K562 (cell line): ENCODE data around the gene LSM4. TPM values are rescaled to one million over a fixed set of nuclear protein-coding genes. Genes with fewer than 3 reads are reported as not detected.

ENCODE experiments used
- ERF ChIP-seq: fragments of 450-650 bp; formaldehyde crosslinking; IDR thresholded peaks from 2 replicates; pipeline ENCODE4 v1.4.0; 2020; ENCODE audit warnings: mild to moderate bottlenecking, mixed read lengths
- FUS ChIP-seq: fragments of 200-400 bp; formaldehyde crosslinking; optimal IDR thresholded peaks from 2 replicates; pipeline ENCODE3; 2017; ENCODE audit warnings: low read depth, low read length
- LEF1 ChIP-seq: fragments of 450-650 bp; IDR thresholded peaks from 2 replicates; pipeline ENCODE4 v1.6.1; 2016; ENCODE audit warnings: mild to moderate bottlenecking
- MYBL2 ChIP-seq, 2 experiments: fragments of 450-650 bp in 1 of 2; sonication (generic) in 1 of 2; formaldehyde crosslinking in 1 of 2; IDR thresholded peaks; 2 replicates each; pipeline versions ENCODE4 v1.6.1 to v1.8.1; 2017 to 2022; ENCODE audit warnings: borderline replicate concordance in 1 of 2, inconsistent platforms in 1 of 2, low read depth in 1 of 2, mild to moderate bottlenecking in 1 of 2, missing genetic modification reagents in 1 of 2, moderate library complexity in 1 of 2
- NR2F6 ChIP-seq: fragments of 450-650 bp; formaldehyde crosslinking; IDR thresholded peaks from 2 replicates; pipeline ENCODE4 v1.4.0; 2020; ENCODE audit warnings: mild to moderate bottlenecking
- PURB ChIP-seq: sonication (generic); formaldehyde crosslinking; IDR thresholded peaks from 2 replicates; pipeline ENCODE4 v1.9.0; 2021; ENCODE audit warnings: low read depth, mild to moderate bottlenecking, missing genetic modification reagents
- ZFP1 ChIP-seq: fragments of 450-650 bp; formaldehyde crosslinking; IDR thresholded peaks from 2 replicates; pipeline ENCODE4 v1.4.0; 2020; ENCODE audit warnings: mild to moderate bottlenecking, mixed read lengths
- ZNF589 ChIP-seq: fragments of 200-800 bp; sonication (Bioruptor generic); IDR thresholded peaks from 2 replicates; pipeline ENCODE4 v1.6.1; 2016; ENCODE audit warnings: low read depth, missing genetic modification characterization, missing compliant biosample characterization
- polyA plus RNA-seq, 8 experiments: library from polyadenylated mRNA; depleted of rRNA in 4 of 8; stranded (reverse) in 5 of 8; unstranded in 3 of 8; fragments of >200 nt; fragmentation: Nextera tagmentation in 2 of 8; fragmentation: Illumina TruSeq in 1 of 8; extraction: Ambion mirVana in 2 of 8; extraction: Trizol in 1 of 8; gene quantifications; 2 replicates each; pipeline versions ENCODE4 v1.2.1 to v1.2.3, GENCODE V29; 2011 to 2014; ENCODE audit warnings: inconsistent platforms in 1 of 8, missing spikeins in 1 of 8
- total RNA-seq, 7 experiments: library from RNA; depleted of rRNA in 6 of 7; stranded (reverse); fragments of >200 nt in 6 of 7; fragmentation: Illumina TruSeq in 2 of 7; extraction: Trizol in 2 of 7; gene quantifications; 2 replicates each; pipeline versions ENCODE4 v1.2.1 to v1.2.3, GENCODE V29; 2011 to 2021; ENCODE audit warnings: low replicate concordance in 1 of 7
- TF ChIP-seq, protein P1 (sequence below): fragments of 250-450 bp; sonication (Bioruptor Pico); IDR thresholded peaks from 2 replicates; pipeline ENCODE4 v1.4.0; 2020; ENCODE audit warnings: mild to moderate bottlenecking, moderate library complexity, borderline replicate concordance
- TF ChIP-seq, protein P2 (sequence below): conservative IDR thresholded peaks from 2 replicates; pipeline ENCODE4 v1.6.1; 2011; ENCODE audit warnings: low read depth, mild to moderate bottlenecking, low read length; ENCODE audit not compliant: control insufficient read depth
- TF ChIP-seq, protein P3 (sequence below), 2 experiments: IDR thresholded peaks in 1 of 2; conservative IDR thresholded peaks in 1 of 2; 2 replicates each; pipeline ENCODE4 v1.6.1; 2016; ENCODE audit warnings: low read depth in 2 of 2, mild to moderate bottlenecking in 1 of 2, missing compliant biosample characterization in 1 of 2, missing genetic modification characterization in 1 of 2, moderate library complexity in 1 of 2
- TF ChIP-seq, protein P4 (sequence below): fragments of 250-450 bp; sonication (Bioruptor Pico); IDR thresholded peaks from 2 replicates; pipeline ENCODE4 v1.8.0; 2022; ENCODE audit warnings: moderate library complexity, mild to moderate bottlenecking, inconsistent platforms
- TF ChIP-seq, protein P5 (sequence below): fragments of 250-450 bp; sonication (Bioruptor Pico); IDR thresholded peaks from 2 replicates; pipeline ENCODE4 v1.5.0; 2021; ENCODE audit warnings: mild to moderate bottlenecking, moderate library complexity

LSM4 gene
- total and polyA plus RNA-seq, 9 of the 15 experiments (the other 6 are each of a cell fraction or from before 2014, with no cell fraction given), result 11.9 to 763 (median 202) TPM

DNA sequence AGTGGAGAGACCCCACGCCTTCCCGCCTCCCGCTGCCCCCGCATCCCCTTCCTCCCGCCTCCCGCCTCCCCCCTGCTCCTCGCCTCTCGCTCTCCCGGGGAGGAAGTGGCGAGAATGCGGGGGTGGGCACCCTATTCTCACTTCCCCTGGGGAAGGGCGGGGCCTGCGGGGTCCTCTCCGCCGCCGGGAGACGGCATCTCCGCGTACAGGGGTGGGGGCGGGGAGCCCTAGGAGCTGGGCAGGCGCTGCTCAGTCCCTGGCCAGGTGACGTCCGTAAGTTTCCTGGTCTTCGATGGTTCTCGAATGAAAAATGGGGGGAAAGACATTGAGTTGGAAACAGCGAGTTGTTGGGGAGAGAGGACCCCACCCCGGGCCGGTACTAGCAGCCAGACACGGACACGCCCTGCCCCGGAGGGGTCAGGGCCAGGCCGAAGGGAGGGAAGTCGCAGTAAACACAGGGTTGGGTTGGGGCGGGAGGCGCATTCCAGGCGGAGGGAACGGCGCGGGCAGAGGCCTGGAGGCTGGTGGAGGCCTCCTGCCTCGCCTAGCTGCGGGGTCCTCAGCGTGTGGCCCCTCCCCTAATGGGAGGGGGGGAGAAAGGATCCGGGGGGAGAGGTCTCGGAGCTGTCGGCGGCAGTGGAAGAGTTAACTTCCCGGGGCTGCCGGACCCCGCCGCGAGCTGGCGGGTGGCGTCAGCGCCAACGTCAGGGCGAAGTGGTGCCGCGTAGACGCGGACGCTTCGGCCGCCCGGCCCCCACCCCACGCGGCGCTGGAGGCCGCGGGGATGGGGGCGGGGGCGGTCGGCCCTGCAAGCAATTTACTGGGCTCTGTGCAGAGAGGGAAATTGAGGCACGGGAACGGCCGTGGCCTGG, 31.1 kb downstream of the LSM4 start (continued):
- TF ChIP-seq ZNF589 (peak; percentile 40), ZFP1 (CRISPR knock-in tag) (no peak), MYBL2 (IDR thresholded peaks at IDR 0.05; ENCODE audit: low read depth) (no peak), MYBL2 (CRISPR knock-in tag; IDR thresholded peaks at IDR 0.05; ENCODE audit: borderline replicate concordance) (no peak), FUS (peak; percentile 72), NR2F6 (CRISPR knock-in tag) (no peak), LEF1 (peak; percentile 93), PURB (CRISPR knock-in tag) (no peak), ERF (CRISPR knock-in tag) (peak; percentile 76; the same call in 1 of the 2 replicates)
- TF ChIP-seq, protein P1, sequence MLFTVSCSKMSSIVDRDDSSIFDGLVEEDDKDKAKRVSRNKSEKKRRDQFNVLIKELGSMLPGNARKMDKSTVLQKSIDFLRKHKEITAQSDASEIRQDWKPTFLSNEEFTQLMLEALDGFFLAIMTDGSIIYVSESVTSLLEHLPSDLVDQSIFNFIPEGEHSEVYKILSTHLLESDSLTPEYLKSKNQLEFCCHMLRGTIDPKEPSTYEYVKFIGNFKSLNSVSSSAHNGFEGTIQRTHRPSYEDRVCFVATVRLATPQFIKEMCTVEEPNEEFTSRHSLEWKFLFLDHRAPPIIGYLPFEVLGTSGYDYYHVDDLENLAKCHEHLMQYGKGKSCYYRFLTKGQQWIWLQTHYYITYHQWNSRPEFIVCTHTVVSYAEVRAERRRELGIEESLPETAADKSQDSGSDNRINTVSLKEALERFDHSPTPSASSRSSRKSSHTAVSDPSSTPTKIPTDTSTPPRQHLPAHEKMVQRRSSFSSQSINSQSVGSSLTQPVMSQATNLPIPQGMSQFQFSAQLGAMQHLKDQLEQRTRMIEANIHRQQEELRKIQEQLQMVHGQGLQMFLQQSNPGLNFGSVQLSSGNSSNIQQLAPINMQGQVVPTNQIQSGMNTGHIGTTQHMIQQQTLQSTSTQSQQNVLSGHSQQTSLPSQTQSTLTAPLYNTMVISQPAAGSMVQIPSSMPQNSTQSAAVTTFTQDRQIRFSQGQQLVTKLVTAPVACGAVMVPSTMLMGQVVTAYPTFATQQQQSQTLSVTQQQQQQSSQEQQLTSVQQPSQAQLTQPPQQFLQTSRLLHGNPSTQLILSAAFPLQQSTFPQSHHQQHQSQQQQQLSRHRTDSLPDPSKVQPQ (CRISPR knock-in tag), result no peak
- TF ChIP-seq, protein P2, sequence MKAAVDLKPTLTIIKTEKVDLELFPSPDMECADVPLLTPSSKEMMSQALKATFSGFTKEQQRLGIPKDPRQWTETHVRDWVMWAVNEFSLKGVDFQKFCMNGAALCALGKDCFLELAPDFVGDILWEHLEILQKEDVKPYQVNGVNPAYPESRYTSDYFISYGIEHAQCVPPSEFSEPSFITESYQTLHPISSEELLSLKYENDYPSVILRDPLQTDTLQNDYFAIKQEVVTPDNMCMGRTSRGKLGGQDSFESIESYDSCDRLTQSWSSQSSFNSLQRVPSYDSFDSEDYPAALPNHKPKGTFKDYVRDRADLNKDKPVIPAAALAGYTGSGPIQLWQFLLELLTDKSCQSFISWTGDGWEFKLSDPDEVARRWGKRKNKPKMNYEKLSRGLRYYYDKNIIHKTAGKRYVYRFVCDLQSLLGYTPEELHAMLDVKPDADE, result no peak; the same call in none of the 2 replicates
- TF ChIP-seq, protein P3, sequence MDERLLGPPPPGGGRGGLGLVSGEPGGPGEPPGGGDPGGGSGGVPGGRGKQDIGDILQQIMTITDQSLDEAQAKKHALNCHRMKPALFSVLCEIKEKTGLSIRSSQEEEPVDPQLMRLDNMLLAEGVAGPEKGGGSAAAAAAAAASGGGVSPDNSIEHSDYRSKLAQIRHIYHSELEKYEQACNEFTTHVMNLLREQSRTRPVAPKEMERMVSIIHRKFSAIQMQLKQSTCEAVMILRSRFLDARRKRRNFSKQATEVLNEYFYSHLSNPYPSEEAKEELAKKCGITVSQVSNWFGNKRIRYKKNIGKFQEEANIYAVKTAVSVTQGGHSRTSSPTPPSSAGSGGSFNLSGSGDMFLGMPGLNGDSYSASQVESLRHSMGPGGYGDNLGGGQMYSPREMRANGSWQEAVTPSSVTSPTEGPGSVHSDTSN (CRISPR knock-in tag; IDR thresholded peaks at IDR 0.05; ENCODE audit: low read depth), result no peak
- TF ChIP-seq, protein P3 (tag; conservative IDR thresholded peaks at IDR 0.05; ENCODE audit: low read depth), result no peak
- TF ChIP-seq, protein P4, sequence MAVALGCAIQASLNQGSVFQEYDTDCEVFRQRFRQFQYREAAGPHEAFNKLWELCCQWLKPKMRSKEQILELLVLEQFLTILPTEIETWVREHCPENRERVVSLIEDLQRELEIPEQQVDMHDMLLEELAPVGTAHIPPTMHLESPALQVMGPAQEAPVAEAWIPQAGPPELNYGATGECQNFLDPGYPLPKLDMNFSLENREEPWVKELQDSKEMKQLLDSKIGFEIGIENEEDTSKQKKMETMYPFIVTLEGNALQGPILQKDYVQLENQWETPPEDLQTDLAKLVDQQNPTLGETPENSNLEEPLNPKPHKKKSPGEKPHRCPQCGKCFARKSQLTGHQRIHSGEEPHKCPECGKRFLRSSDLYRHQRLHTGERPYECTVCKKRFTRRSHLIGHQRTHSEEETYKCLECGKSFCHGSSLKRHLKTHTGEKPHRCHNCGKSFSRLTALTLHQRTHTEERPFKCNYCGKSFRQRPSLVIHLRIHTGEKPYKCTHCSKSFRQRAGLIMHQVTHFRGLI (CRISPR knock-in tag), result no peak
- TF ChIP-seq, protein P5, sequence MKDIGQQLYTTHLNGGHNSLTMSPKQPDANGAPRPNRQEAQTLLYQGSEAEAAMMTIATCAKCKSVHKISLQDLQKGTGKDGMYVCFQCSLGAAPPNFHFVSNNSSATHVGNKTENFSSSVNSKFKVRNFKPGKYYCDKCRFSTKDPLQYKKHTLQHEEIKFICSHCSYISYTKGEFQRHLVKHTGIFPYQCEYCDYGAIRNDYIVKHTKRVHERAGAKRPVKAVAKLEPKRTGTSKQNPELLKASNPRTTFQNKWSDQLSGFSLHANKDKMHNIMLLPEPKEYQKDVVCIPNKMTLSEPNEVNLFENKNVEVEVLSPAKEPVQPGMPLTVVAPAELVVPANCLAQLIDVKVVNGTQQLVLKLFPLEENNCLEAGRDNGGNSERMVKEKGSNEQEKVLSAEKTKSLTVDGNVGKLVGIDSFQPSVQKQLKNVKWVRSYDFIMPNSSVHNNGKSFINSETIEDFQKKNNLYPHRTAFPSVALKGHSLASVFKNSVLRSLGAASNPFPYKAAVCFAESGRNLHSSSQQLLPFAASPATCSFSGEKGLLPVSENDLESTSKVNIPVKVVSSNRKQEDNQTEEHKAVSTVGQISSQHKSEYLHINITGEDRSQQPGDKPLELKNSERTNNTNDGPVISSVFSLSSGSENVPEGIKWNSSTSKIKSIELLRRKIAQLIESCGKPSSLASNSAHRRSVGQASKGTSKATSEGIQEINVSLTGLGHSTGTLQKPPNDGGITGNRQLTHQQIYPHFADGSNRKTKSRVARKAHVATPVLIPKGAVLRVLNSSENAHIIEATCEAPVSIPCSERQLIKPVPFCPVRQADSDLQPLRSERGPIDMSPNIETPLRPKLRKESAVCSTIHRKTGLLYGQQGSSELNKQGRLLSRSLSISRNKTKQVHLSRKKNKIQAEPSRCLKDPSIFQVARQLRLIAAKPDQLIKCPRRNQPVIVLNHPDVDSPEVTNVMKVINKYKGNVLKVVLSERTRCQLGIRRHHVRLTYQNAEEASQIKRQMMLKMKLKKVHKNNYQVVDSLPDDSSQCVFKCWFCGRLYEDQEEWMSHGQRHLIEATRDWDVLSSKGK (CRISPR knock-in tag), result no peak
